ENCODE measurements around the gene SPAG16.

SPAG16 gene

DNA sequence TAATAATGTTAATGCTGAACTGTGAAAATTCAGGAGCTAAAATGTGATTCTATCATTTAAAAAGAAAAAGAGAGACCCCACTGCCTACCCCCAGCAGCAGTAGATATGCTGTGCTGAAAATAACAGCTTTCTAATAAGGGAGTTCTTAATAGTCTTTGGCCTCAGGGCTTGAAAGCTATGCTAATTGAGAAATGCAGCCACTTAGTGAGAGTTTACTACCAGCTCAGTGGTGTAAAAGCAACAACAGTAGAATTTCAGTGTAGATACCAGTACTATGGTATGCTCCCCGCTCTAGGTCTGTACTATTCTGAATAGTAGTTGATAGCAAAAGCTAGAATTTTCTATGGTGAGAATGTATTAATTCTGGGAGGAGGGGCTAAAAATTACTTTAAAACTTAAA lies 823.5 kb downstream of the SPAG16 start:
- TF ChIP-seq, protein P1, sequence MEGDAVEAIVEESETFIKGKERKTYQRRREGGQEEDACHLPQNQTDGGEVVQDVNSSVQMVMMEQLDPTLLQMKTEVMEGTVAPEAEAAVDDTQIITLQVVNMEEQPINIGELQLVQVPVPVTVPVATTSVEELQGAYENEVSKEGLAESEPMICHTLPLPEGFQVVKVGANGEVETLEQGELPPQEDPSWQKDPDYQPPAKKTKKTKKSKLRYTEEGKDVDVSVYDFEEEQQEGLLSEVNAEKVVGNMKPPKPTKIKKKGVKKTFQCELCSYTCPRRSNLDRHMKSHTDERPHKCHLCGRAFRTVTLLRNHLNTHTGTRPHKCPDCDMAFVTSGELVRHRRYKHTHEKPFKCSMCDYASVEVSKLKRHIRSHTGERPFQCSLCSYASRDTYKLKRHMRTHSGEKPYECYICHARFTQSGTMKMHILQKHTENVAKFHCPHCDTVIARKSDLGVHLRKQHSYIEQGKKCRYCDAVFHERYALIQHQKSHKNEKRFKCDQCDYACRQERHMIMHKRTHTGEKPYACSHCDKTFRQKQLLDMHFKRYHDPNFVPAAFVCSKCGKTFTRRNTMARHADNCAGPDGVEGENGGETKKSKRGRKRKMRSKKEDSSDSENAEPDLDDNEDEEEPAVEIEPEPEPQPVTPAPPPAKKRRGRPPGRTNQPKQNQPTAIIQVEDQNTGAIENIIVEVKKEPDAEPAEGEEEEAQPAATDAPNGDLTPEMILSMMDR (conservative IDR thresholded peaks at IDR 0.05; ENCODE audit: low read length) = no peak
- H3K4me3 ChIP-seq (ENCODE audit: low read length) = no peak overlapping the region
- DNase-seq (ENCODE audit: low read depth) = no peak

DNA sequence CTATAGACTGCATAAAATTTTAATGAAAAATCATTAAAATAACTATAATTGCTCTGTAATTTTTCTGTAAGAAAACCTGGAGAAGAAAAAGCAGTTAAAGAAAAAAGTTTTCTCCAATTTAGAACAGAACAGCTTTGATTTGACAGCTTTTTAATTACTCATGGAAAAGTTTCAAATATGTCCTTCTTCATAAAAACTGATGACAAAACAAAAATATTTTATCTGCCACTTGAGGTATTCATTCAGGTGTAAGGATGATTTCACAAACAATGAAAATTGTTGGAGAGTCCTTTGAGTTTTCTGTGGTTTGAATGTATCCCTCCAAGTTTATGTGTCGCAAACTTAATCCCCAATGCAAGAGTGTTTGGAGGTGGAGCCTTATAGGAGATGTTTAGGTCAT lies 824.3 kb downstream of the SPAG16 start:
- TF ChIP-seq, protein P1 (conservative IDR thresholded peaks at IDR 0.05; ENCODE audit: low read length) = no peak
- no peak overlapping the region for H3K4me3 ChIP-seq (ENCODE audit: low read length)
- no peak for DNase-seq (ENCODE audit: low read depth)

DNA sequence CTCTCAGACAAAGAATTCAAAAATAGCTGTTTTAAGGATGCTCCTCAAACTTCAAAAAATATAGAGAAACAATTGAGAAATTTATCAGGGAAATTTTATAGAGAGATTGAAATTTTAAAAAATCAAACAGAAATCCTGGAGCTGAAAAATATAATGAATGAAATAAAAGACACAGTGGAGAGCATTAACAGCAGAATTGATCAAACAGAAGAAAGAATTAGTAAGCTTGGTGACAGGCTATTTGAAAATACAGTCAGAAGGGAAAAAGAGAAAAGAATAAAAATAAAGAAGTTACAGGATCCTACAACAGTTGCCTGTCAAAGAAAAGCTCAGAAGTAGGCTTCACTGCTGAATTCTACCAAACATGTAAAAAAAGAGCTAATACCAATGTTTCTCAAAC lies 832.8 kb downstream of the SPAG16 start:
- DNase-seq (ENCODE audit: low read depth) = no peak
- TF ChIP-seq, protein P1 (conservative IDR thresholded peaks at IDR 0.05; ENCODE audit: low read length) = no peak
- H3K4me3 ChIP-seq (ENCODE audit: low read length) = no peak overlapping the region

DNA sequence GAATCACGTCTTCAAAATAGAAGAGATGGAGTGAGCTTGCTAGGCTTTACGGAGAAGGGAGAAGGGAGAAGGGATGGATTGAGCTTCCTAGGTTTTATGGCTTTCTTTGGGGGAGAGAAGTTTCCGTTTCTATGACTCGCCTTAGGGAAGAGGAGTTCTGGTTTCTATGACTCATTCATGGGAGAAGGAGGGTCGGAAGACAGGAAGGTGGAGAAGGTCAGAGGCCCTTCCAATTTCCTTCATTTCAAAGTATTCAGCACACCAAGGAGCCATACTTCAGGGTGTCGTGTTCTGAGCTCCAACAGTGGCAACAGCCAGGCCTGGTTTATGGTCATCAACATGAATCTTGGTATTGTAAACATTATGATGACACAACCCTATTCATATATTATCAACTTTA lies 841.9 kb downstream of the SPAG16 start:
- no peak overlapping the region for H3K4me3 ChIP-seq (ENCODE audit: low read length)
- TF ChIP-seq, protein P1 (conservative IDR thresholded peaks at IDR 0.05; ENCODE audit: low read length) = no peak
- peak; percentile 14 for DNase-seq (ENCODE audit: low read depth)

GRCh38 chr2:214127170-214127569 lies 842.9 kb downstream of the SPAG16 start:
- TF ChIP-seq, protein P1 (conservative IDR thresholded peaks at IDR 0.05; ENCODE audit: low read length) = no peak
- no peak for DNase-seq (ENCODE audit: low read depth)
- no peak overlapping the region for H3K4me3 ChIP-seq (ENCODE audit: low read length)

- TF ChIP-seq, protein P1 (conservative IDR thresholded peaks at IDR 0.05; ENCODE audit: low read length) = no peak
- peak; percentile 84 for DNase-seq (ENCODE audit: low read depth)
- H3K4me3 ChIP-seq (ENCODE audit: low read length) = no peak overlapping the region
Observed at GRCh38 chr2:214127571-214127970, 843.3 kb downstream of the SPAG16 start.

DNA sequence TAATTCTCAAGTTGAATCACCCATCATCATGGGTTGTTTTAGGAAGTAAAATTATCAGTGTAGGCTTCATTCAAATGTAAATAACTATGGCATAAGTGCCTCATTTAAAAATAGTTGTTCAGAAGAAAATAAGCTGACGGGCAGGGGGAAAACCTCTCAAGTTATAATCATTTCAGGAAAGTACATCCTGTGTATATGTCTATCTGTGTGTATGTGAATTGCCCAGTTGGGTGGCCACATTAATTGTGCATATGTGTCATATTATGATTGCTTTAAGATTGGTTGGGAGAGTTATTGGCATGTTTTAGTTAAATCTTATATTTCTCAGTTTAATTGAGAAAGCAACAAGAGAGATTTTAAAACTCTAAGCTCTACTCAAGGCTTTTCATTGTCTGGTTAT lies 843.8 kb downstream of the SPAG16 start:
- no peak for DNase-seq (ENCODE audit: low read depth)
- H3K4me3 ChIP-seq (ENCODE audit: low read length) = no peak overlapping the region
- TF ChIP-seq, protein P1 (conservative IDR thresholded peaks at IDR 0.05; ENCODE audit: low read length) = no peak

All from AG10803 (cell line).